GM20000 (cell line): Measurements from ENCODE around the gene ITGA1.
"Not testable (repeated sequence)": the region's sequence is repeated elsewhere in the genome, so short reads cannot be mapped to it uniquely, and the experiment has no call there.

Experiments
- DNase-seq: peaks from one replicate; pipeline ENCODE4 v3.0.0; 2012; ENCODE audit warnings: low spot score
- TF ChIP-seq, protein P1 (sequence below): IDR thresholded peaks from 2 replicates; pipeline ENCODE4 v1.5.1; 2012; ENCODE audit warnings: mild to moderate bottlenecking, control low read depth; ENCODE audit errors: extremely low read depth, missing control alignments

ITGA1 gene

DNA sequence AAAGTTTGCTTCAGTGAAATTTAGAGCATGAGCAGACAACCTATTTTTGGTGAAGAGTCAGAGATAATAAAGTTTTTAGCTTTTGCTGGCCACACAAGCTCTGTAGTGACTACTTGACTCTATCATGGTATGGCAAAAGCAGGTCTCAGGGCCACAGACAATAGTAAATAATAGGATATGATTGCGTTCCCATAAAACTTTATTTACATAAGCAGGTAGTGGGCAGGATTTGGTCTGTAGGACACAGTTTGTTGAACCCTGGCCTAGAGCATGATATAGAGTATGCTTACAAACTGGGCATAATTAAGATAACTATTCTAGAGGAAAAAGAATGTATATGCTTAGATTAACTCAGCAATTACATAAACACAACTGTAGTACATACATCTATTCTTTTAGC, 30.1 kb downstream of the ITGA1 start:
- TF ChIP-seq, protein P1, sequence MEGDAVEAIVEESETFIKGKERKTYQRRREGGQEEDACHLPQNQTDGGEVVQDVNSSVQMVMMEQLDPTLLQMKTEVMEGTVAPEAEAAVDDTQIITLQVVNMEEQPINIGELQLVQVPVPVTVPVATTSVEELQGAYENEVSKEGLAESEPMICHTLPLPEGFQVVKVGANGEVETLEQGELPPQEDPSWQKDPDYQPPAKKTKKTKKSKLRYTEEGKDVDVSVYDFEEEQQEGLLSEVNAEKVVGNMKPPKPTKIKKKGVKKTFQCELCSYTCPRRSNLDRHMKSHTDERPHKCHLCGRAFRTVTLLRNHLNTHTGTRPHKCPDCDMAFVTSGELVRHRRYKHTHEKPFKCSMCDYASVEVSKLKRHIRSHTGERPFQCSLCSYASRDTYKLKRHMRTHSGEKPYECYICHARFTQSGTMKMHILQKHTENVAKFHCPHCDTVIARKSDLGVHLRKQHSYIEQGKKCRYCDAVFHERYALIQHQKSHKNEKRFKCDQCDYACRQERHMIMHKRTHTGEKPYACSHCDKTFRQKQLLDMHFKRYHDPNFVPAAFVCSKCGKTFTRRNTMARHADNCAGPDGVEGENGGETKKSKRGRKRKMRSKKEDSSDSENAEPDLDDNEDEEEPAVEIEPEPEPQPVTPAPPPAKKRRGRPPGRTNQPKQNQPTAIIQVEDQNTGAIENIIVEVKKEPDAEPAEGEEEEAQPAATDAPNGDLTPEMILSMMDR: no peak
- no peak for DNase-seq

- TF ChIP-seq, protein P1: no peak
- no peak for DNase-seq
Measured at GRCh38 chr5:52818360-52818759, 30.6 kb downstream of the ITGA1 start.

GRCh38 chr5:52818807-52819206, 31.1 kb downstream of the ITGA1 start:
- not testable (repeated sequence) for DNase-seq

DNA sequence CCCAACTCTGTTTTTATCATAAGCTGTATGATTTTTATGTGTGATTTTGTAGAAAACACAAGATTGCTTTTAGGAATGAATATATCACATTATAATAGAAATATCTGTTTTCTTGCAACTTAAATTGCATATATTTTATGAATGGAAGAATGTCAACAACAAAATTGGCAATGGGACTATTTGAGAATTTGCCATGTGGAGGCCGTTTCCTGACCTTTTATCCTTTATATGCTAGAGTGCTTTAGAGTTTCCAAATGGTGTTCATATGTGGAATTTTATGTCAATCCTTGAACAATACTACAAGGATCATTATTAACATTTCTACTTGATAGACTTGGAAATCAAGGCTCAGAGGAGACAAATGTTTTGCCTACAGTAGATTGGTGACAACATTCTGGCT, 34.2 kb downstream of the ITGA1 start:
- TF ChIP-seq, protein P1: no peak
- no peak for DNase-seq

DNA sequence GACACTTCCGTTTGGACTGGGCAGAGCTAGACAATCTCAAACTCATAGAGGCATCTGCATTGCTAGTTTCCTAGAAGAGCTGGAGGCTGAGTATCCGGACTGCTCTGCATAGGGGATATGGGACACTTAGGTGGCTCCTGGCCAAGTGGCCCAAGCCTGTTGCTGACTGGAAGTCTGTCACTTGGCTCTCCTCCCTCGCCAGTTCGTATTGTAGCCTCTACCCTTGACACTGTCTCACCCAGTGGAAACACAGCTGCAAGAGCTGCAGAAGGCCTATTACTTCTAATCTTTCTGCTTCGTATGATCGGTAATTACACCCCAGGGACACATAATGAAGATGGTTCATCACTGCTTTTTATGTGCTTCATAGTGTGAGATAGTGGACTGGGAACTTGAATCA, 34.7 kb downstream of the ITGA1 start:
- TF ChIP-seq, protein P1: no peak
- no peak for DNase-seq

DNA sequence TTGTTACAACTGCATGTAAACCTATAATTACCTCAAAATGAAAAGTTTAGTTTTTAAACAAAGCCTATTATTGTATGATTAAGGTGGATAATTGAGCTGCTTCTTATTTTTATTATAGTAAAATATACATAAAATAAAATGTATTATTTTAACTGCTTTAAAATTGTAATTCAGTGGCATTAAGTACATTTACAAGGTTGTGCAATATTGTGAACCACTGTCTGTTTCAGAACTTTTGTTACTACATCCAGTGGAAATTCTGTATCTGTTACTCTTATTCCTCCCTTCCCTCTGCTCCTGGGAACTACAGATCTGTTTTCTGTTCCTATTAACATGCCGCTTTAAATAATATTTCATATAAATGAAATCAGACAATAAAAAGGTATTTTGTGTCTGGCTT, 37.1 kb downstream of the ITGA1 start:
- TF ChIP-seq, protein P1: no peak
- no peak for DNase-seq

- DNase-seq: peak; percentile 6
- TF ChIP-seq, protein P1: no peak
Measured at GRCh38 chr5:52825826-52826225, 38.1 kb downstream of the ITGA1 start.

DNA sequence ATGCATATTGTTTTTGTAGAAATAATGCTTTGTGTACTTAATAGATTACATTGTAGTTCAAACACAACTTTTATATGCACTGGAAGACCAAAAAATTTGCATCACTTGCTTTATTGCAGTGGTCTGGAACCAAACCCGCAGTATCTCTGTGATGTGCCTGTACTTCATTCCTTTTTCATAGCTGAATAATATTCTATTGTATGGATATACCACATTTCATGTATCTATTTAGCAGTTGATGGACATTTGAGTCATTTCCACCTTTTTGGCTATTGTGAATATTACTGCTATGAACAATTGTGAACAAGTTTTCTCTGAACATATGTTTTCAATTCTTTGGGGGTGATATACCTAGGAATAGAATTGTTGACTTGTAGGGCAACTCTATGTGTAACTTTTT, 40.1 kb downstream of the ITGA1 start:
- TF ChIP-seq, protein P1: no peak
- DNase-seq: no peak
